ENCODE measurements around the gene P2RY13. TPM values are rescaled to one million over a fixed set of nuclear protein-coding genes. Genes with fewer than 3 reads are reported as not detected.
A peak's percentile ranks its signal among the peaks of the same experiment; 100 is the strongest.

Gene P2RY13
- total RNA-seq, 1 experiment from 2014 or later: not detected

DNA sequence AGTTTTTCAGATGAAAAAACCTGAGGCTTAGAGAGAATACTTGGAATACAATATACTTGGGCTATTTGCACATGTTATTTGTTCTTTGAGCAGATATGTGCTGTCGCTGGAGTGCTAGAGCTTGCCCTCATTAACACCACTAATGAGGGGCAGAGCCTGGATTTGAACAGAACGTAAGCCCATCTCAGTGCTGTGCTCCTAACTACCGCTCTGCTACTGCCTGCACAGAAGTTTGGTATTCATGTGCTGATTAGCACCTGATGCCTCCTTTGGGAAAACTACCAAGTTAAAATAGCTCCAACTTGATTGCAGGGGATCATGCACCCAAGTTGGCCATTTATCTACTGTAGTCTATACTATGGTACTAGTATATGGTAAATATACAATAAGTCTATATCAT lies 16.4 kb downstream of the P2RY13 start:
- no peaks in the 10 kb centered on the region for H3K79me2 ChIP-seq (ENCODE audit: insufficient read depth, low read length)
- no peak overlapping the region for H2BK5ac ChIP-seq (ENCODE audit: insufficient read length, low read length)
- H2BK12ac ChIP-seq (ENCODE audit: insufficient read length, low read depth, low read length): no peak overlapping the region
- Mint-ChIP-seq H3K9me3 (no peaks in the 10 kb centered on the region), H3K4me3 (no peak overlapping the region), H3K36me3 (ENCODE audit: insufficient read depth in 1 of 3, low read depth in 3 of 3) (no peaks in the 10 kb centered on the region), H3K27me3 (ENCODE audit: low read depth) (no peaks in the 10 kb centered on the region), H3K27ac (0 out of 7 replicates have a peak overlapping the region, but pooled peaks of 2 of the 3 experiments have one; percentile 24 to 73), H3K4me1 (peaks cover 35% of the 10 kb centered on the region in 2 experiments)
- H4K91ac ChIP-seq (ENCODE audit: insufficient read length, low read depth, low read length): no peak overlapping the region
- DNase-seq: no peak
- H3K23me2 ChIP-seq (ENCODE audit: insufficient read length, low read depth, low read length, poor library complexity, severe bottlenecking): no peaks in the 10 kb centered on the region
- H2BK15ac ChIP-seq (ENCODE audit: low read depth, low read length): no peak overlapping the region
- H3K79me1 ChIP-seq (ENCODE audit: insufficient read depth, low read depth, low read length, poor library complexity, severe bottlenecking): no peaks in the 10 kb centered on the region
- no peak overlapping the region for H3K23ac ChIP-seq (ENCODE audit: insufficient read length, low read depth, low read length)
- no peaks in the 10 kb centered on the region for H3K27me3 ChIP-seq (ENCODE audit: insufficient read depth, low read length)
- no peak overlapping the region for H3K18ac ChIP-seq (ENCODE audit: insufficient read length, low read depth, low read length)
- WGBS (ENCODE audit: extremely low coverage, insufficient read length, low lambda C conversion rate): no CpG with 5 or more reads among the region's 3 CpGs
- no peaks in the 10 kb centered on the region; the same call in 1 of the 2 replicates for H3K4me1 ChIP-seq (ENCODE audit: insufficient read depth, low read length)
- no peak overlapping the region for H3K14ac ChIP-seq (ENCODE audit: insufficient read depth, low read length)
- no peak overlapping the region for H4K5ac ChIP-seq (ENCODE audit: insufficient read length, low read depth, low read length)
- H3K9me3 ChIP-seq (ENCODE audit: control insufficient read depth, low read depth, low read length): no peaks in the 10 kb centered on the region
- H3K4me2 ChIP-seq (ENCODE audit: insufficient read depth, insufficient read length, low read length): no peak overlapping the region
- H3K9ac ChIP-seq (ENCODE audit: extremely low read depth, insufficient read length, low read length): no peak overlapping the region
- TF ChIP-seq CTCF (conservative IDR thresholded peaks at IDR 0.05): no peak
- H3T11ph ChIP-seq (ENCODE audit: low read length): no peak overlapping the region
- H2BK120ac ChIP-seq (ENCODE audit: low read depth, low read length, poor library complexity, severe bottlenecking): no peak overlapping the region
- H2AK5ac ChIP-seq (ENCODE audit: insufficient read length, low read length): no peak overlapping the region
- no peak overlapping the region for H3K4ac ChIP-seq (ENCODE audit: low read depth, low read length)
- H2BK20ac ChIP-seq (ENCODE audit: low read depth, low read length, poor library complexity, severe bottlenecking): no peak overlapping the region
- H3K27ac ChIP-seq (ENCODE audit: insufficient read length, low read depth, low read length): no peak overlapping the region
- H2AFZ ChIP-seq (ENCODE audit: low read length): no peak overlapping the region
- H3K56ac ChIP-seq (ENCODE audit: insufficient read length, low read depth, low read length): no peak overlapping the region
- no peak overlapping the region for H4K8ac ChIP-seq (replicated peaks; ENCODE audit: insufficient read length, low read depth, low read length)
- no peaks in the 10 kb centered on the region for H4K20me1 ChIP-seq (ENCODE audit: control insufficient read depth, insufficient read depth, insufficient read length)
